ENCODE results near the gene TRIM25. TPM values are rescaled to one million over a fixed set of nuclear protein-coding genes. Genes with fewer than 3 reads are reported as not detected.
A peak's percentile ranks its signal among the peaks of the same experiment; 100 is the strongest.

The TRIM25 gene
- total RNA-seq, 1 experiment from 2014 or later = 49.0 TPM

- H3K4me1 ChIP-seq (ENCODE audit: low read length) = peaks cover 72% of the 10 kb centered on the region
These were observed 3.9 kb downstream of the TRIM25 start for GRCh38 chr17:56909742-56910508.

GRCh38 chr17:56908001-56908542 lies 5.8 kb downstream of the TRIM25 start:
- H3K79me2 ChIP-seq (ENCODE audit: low read length) = peaks cover 44% of the 10 kb centered on the region
- H3K9me2 ChIP-seq (replicated peaks; ENCODE audit: insufficient read depth, low read length) = no peaks in the 10 kb centered on the region
- peak overlapping the region; percentile 59 for H3K4me2 ChIP-seq (ENCODE audit: low read depth, low read length, poor library complexity, severe bottlenecking)
- peaks cover 8% of the 10 kb centered on the region; the same call in 1 of the 2 replicates for H4K20me1 ChIP-seq (ENCODE audit: insufficient read depth, low read depth, low read length)
- peak; percentile 87 for DNase-seq
- H3K4me1 ChIP-seq (ENCODE audit: low read length) = peaks cover 58% of the 10 kb centered on the region
- H2AFZ ChIP-seq (ENCODE audit: low read length) = no peak overlapping the region
- peaks cover 33% of the 10 kb centered on the region for H3K36me3 ChIP-seq (ENCODE audit: insufficient read depth, low read length)
- peak overlapping the region; percentile 46; the same call in 1 of the 2 replicates for H3K9ac ChIP-seq (ENCODE audit: low read length)
- peak overlapping the region; percentile 82 for H3K27ac ChIP-seq (ENCODE audit: low read length)
- H3K27me3 ChIP-seq (ENCODE audit: low read length) = no peaks in the 10 kb centered on the region
- H3K9me3 ChIP-seq (ENCODE audit: low read length) = no peaks in the 10 kb centered on the region
- peak overlapping the region; percentile 25; the same call in 1 of the 2 replicates for H3K4me3 ChIP-seq (ENCODE audit: low read length)

More at GRCh38 chr17:56909742-56910508, 3.9 kb downstream of the TRIM25 start:
- H3K9me2 ChIP-seq (replicated peaks; ENCODE audit: insufficient read depth, low read length) = no peaks in the 10 kb centered on the region
- no peaks in the 10 kb centered on the region for H3K27me3 ChIP-seq (ENCODE audit: low read length)
- peaks cover 17% of the 10 kb centered on the region for H3K36me3 ChIP-seq (ENCODE audit: insufficient read depth, low read length)
- peaks cover 51% of the 10 kb centered on the region for H3K79me2 ChIP-seq (ENCODE audit: low read length)
- peak overlapping the region; percentile 22 for H3K4me2 ChIP-seq (ENCODE audit: low read depth, low read length, poor library complexity, severe bottlenecking)
- no peak for DNase-seq
- no peak overlapping the region for H3K4me3 ChIP-seq (ENCODE audit: low read length)
- H3K9me3 ChIP-seq (ENCODE audit: low read length) = no peaks in the 10 kb centered on the region
- H3K27ac ChIP-seq (ENCODE audit: low read length) = peak overlapping the region; percentile 82
- no peak overlapping the region for H3K9ac ChIP-seq (ENCODE audit: low read length)
- no peak overlapping the region for H2AFZ ChIP-seq (ENCODE audit: low read length)
- peaks cover 8% of the 10 kb centered on the region; the same call in 1 of the 2 replicates for H4K20me1 ChIP-seq (ENCODE audit: insufficient read depth, low read depth, low read length)

- Histone ChIP-seq H3K27me3 (ENCODE audit: low read length) (no peaks in the 10 kb centered on the region), H3K9me2 (replicated peaks; ENCODE audit: insufficient read depth, low read length) (no peaks in the 10 kb centered on the region), H2AFZ (ENCODE audit: low read length) (no peak overlapping the region), H3K4me3 (ENCODE audit: low read length) (no peak overlapping the region), H3K27ac (ENCODE audit: low read length) (no peak overlapping the region), H3K4me1 (ENCODE audit: low read length) (peaks cover 44% of the 10 kb centered on the region), H3K4me2 (ENCODE audit: low read depth, low read length, poor library complexity, severe bottlenecking) (no peak overlapping the region), H3K9me3 (ENCODE audit: low read length) (no peaks in the 10 kb centered on the region), H4K20me1 (ENCODE audit: insufficient read depth, low read depth, low read length) (peaks cover 11% of the 10 kb centered on the region; the same call in 1 of the 2 replicates), H3K9ac (ENCODE audit: low read length) (no peak overlapping the region), H3K79me2 (ENCODE audit: low read length) (peaks cover 18% of the 10 kb centered on the region; the same call in 1 of the 2 replicates), H3K36me3 (ENCODE audit: insufficient read depth, low read length) (peaks cover 43% of the 10 kb centered on the region)
- no peak for DNase-seq
These were observed 10.3 kb downstream of the TRIM25 start for GRCh38 chr17:56903560-56903959.

GRCh38 chr17:56902348-56902747 lies 11.5 kb downstream of the TRIM25 start:
- no peak for DNase-seq
- H3K79me2 ChIP-seq (ENCODE audit: low read length) = peaks cover 14% of the 10 kb centered on the region; the same call in 1 of the 2 replicates
- H3K36me3 ChIP-seq (ENCODE audit: insufficient read depth, low read length) = peaks cover 38% of the 10 kb centered on the region
- H3K27me3 ChIP-seq (ENCODE audit: low read length) = no peaks in the 10 kb centered on the region
- H3K9ac ChIP-seq (ENCODE audit: low read length) = no peak overlapping the region
- H3K27ac ChIP-seq (ENCODE audit: low read length) = no peak overlapping the region
- H4K20me1 ChIP-seq (ENCODE audit: insufficient read depth, low read depth, low read length) = peaks cover 8% of the 10 kb centered on the region; the same call in 1 of the 2 replicates
- H3K4me2 ChIP-seq (ENCODE audit: low read depth, low read length, poor library complexity, severe bottlenecking) = no peak overlapping the region
- H2AFZ ChIP-seq (ENCODE audit: low read length) = no peak overlapping the region
- H3K4me3 ChIP-seq (ENCODE audit: low read length) = no peak overlapping the region
- no peaks in the 10 kb centered on the region for H3K9me3 ChIP-seq (ENCODE audit: low read length)
- H3K9me2 ChIP-seq (replicated peaks; ENCODE audit: insufficient read depth, low read length) = no peaks in the 10 kb centered on the region
- peaks cover 44% of the 10 kb centered on the region for H3K4me1 ChIP-seq (ENCODE audit: low read length)

GRCh38 chr17:56899403-56899802 lies 14.4 kb downstream of the TRIM25 start:
- Histone ChIP-seq H3K36me3 (ENCODE audit: insufficient read depth, low read length) (peaks cover 37% of the 10 kb centered on the region), H3K9me2 (replicated peaks; ENCODE audit: insufficient read depth, low read length) (no peaks in the 10 kb centered on the region), H2AFZ (ENCODE audit: low read length) (no peak overlapping the region), H3K9me3 (ENCODE audit: low read length) (no peaks in the 10 kb centered on the region), H3K4me1 (ENCODE audit: low read length) (peaks cover 57% of the 10 kb centered on the region), H3K9ac (ENCODE audit: low read length) (no peak overlapping the region), H3K4me3 (ENCODE audit: low read length) (no peak overlapping the region), H3K27ac (ENCODE audit: low read length) (no peak overlapping the region), H3K79me2 (ENCODE audit: low read length) (peaks cover 7% of the 10 kb centered on the region; the same call in 1 of the 2 replicates), H4K20me1 (ENCODE audit: insufficient read depth, low read depth, low read length) (peaks cover 11% of the 10 kb centered on the region; the same call in 1 of the 2 replicates), H3K27me3 (ENCODE audit: low read length) (no peaks in the 10 kb centered on the region), H3K4me2 (ENCODE audit: low read depth, low read length, poor library complexity, severe bottlenecking) (no peak overlapping the region)
- no peak for DNase-seq

GRCh38 chr17:56898874-56899273 lies 15.0 kb downstream of the TRIM25 start:
- peaks cover 7% of the 10 kb centered on the region; the same call in 1 of the 2 replicates for H3K79me2 ChIP-seq (ENCODE audit: low read length)
- H3K4me2 ChIP-seq (ENCODE audit: low read depth, low read length, poor library complexity, severe bottlenecking) = no peak overlapping the region
- no peak overlapping the region for H3K27ac ChIP-seq (ENCODE audit: low read length)
- no peak overlapping the region for H3K9ac ChIP-seq (ENCODE audit: low read length)
- no peak overlapping the region for H3K4me3 ChIP-seq (ENCODE audit: low read length)
- peaks cover 33% of the 10 kb centered on the region for H3K36me3 ChIP-seq (ENCODE audit: insufficient read depth, low read length)
- no peaks in the 10 kb centered on the region for H3K9me2 ChIP-seq (replicated peaks; ENCODE audit: insufficient read depth, low read length)
- H3K9me3 ChIP-seq (ENCODE audit: low read length) = no peaks in the 10 kb centered on the region
- no peak for DNase-seq
- H3K27me3 ChIP-seq (ENCODE audit: low read length) = no peaks in the 10 kb centered on the region
- no peak overlapping the region for H2AFZ ChIP-seq (ENCODE audit: low read length)
- H4K20me1 ChIP-seq (ENCODE audit: insufficient read depth, low read depth, low read length) = peaks cover 11% of the 10 kb centered on the region; the same call in 1 of the 2 replicates
- peaks cover 57% of the 10 kb centered on the region for H3K4me1 ChIP-seq (ENCODE audit: low read length)

- peak overlapping the region; percentile 57 for H3K4me2 ChIP-seq (ENCODE audit: low read depth, low read length, poor library complexity, severe bottlenecking)
- H3K9ac ChIP-seq (ENCODE audit: low read length) = no peak overlapping the region
- peak; percentile 71 for DNase-seq
- H3K9me3 ChIP-seq (ENCODE audit: low read length) = no peaks in the 10 kb centered on the region
- H4K20me1 ChIP-seq (ENCODE audit: insufficient read depth, low read depth, low read length) = peaks cover 11% of the 10 kb centered on the region; the same call in 1 of the 2 replicates
- H3K79me2 ChIP-seq (ENCODE audit: low read length) = peaks cover 7% of the 10 kb centered on the region; the same call in 1 of the 2 replicates
- H2AFZ ChIP-seq (ENCODE audit: low read length) = no peak overlapping the region
- no peaks in the 10 kb centered on the region for H3K27me3 ChIP-seq (ENCODE audit: low read length)
- peak overlapping the region; percentile 80 for H3K27ac ChIP-seq (ENCODE audit: low read length)
- H3K4me3 ChIP-seq (ENCODE audit: low read length) = peak overlapping the region; percentile 42; the same call in 1 of the 2 replicates
- no peaks in the 10 kb centered on the region for H3K9me2 ChIP-seq (replicated peaks; ENCODE audit: insufficient read depth, low read length)
- peaks cover 38% of the 10 kb centered on the region for H3K36me3 ChIP-seq (ENCODE audit: insufficient read depth, low read length)
- H3K4me1 ChIP-seq (ENCODE audit: low read length) = peaks cover 57% of the 10 kb centered on the region
These were observed 16.0 kb downstream of the TRIM25 start for GRCh38 chr17:56897646-56898424.
